Measurements from ENCODE around the gene ELAVL1. TPM values are rescaled to one million over a fixed set of nuclear protein-coding genes. Genes with fewer than 3 reads are reported as not detected.

Gene ELAVL1
- total and polyA plus RNA-seq, 2 of the 13 experiments (the other 11 are each of a cell fraction or from before 2014, with no cell fraction given): 27.9 to 38.4 TPM

GRCh38 chr19:7916103-7916954 lies 89.1 kb downstream of the ELAVL1 start (continued):
- TF ChIP-seq ZUFSP (CRISPR knock-in tag; IDR thresholded peaks at IDR 0.05; ENCODE audit: borderline replicate concordance) (no peak), ZBTB14 (CRISPR knock-in tag; IDR thresholded peaks at IDR 0.05) (no peak), ZNF331 (CRISPR knock-in tag; IDR thresholded peaks at IDR 0.05) (peak; percentile 49; the same call in 1 of the 2 replicates), AHR (CRISPR knock-in tag; IDR thresholded peaks at IDR 0.05) (no peak), BCL3 (CRISPR knock-in tag; IDR thresholded peaks at IDR 0.05) (peak; percentile 71), MATR3 (CRISPR knock-in tag; IDR thresholded peaks at IDR 0.05) (no peak), MIER2 (CRISPR knock-in tag; IDR thresholded peaks at IDR 0.05) (no peak), TRIM24 (CRISPR knock-in tag; IDR thresholded peaks at IDR 0.05) (no peak), HMGA1 (CRISPR knock-in tag; conservative IDR thresholded peaks at IDR 0.05) (no peak), ZNF878 (CRISPR knock-in tag; IDR thresholded peaks at IDR 0.05) (no peak), MBD4 (IDR thresholded peaks at IDR 0.05; ENCODE audit: borderline replicate concordance, low read length) (no peak), PATZ1 (CRISPR knock-in tag; IDR thresholded peaks at IDR 0.05) (peak; percentile 35; the same call in 1 of the 2 replicates), TFDP2 (CRISPR knock-in tag; IDR thresholded peaks at IDR 0.05) (peak; percentile 66), MTA3 (CRISPR knock-in tag; IDR thresholded peaks at IDR 0.05) (no peak), TAF15 (IDR thresholded peaks at IDR 0.05; ENCODE audit: low read depth, low read length, poor library complexity, severe bottlenecking) (no peak), ZKSCAN5 (CRISPR knock-in tag; IDR thresholded peaks at IDR 0.05) (no peak), PAF1 (CRISPR knock-in tag; IDR thresholded peaks at IDR 0.05) (no peak), SKIL (CRISPR knock-in tag; IDR thresholded peaks at IDR 0.05; ENCODE audit: borderline replicate concordance) (no peak), HES4 (CRISPR knock-in tag; IDR thresholded peaks at IDR 0.05; ENCODE audit: borderline replicate concordance) (peak; percentile 43), YEATS2 (CRISPR knock-in tag; IDR thresholded peaks at IDR 0.05; ENCODE audit: borderline replicate concordance) (no peak)
